Neural progenitor cell (in vitro differentiated cells): ENCODE measurements around the gene CCAR1.

ENCODE experiments used
- CTCF ChIP-seq: fragments of 200-600 bp; sonication (generic); IDR thresholded peaks from 2 replicates; pipeline ENCODE4 v1.5.1; 2017; ENCODE audit warnings: antibody characterized with exemption, mild to moderate bottlenecking
- EZH2 ChIP-seq: fragments of 200-600 bp; sonication (generic); IDR thresholded peaks from 2 replicates; pipeline ENCODE4 v1.6.1; 2017; ENCODE audit warnings: antibody characterized with exemption, mild to moderate bottlenecking, moderate library complexity
- EZH2phosphoT487 ChIP-seq: fragments of 200-600 bp; sonication (generic); IDR thresholded peaks from 2 replicates; pipeline ENCODE4 v1.6.1; 2017; ENCODE audit warnings: antibody characterized with exemption

DNA sequence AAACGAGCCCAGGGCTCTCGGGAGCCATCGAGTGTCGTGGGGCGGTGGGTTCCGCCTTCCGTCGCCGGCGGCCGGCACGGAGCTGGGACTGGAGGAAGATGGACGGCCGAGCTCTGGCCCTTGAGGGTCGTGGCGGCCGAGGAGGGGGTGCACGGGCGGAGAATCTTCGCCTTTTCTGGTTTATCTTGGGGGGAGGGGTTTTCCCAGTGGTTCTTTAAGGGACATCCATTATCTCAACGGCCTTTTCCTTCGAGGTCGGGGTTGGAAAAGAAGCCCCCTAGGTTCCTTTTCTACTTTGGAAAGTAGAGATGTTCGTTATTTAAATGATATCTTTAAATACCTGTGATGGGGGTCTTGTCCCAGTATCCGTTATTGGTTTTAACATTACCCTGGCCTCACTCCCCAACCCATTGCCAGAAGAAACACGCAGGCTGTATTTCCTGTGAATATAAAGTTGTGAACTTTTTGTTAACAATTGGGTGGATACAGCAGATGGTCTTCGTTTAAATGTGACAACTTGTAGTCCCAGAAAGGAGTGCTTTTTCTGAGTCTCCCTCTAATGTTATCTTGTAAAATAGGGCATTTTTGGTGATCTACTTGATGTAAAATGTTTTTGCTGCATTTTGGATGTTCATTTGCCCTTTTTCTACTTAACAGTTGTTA is 765 bp downstream of the CCAR1 start:
- TF ChIP-seq EZH2 (no peak), CTCF (no peak), EZH2phosphoT487 (no peak)
